Stomach smooth muscle (tissue), 2 donors: Measurements from ENCODE around the gene MACC1.
A peak's percentile ranks its signal among the peaks of the same experiment; 100 is the strongest.

Experiments used
- H3K27ac ChIP-seq: one replicate; pipeline ENCODE4 v1.7.0; 2013; ENCODE audit warnings: mild to moderate bottlenecking, low read length, inconsistent platforms
- H3K27me3 ChIP-seq, 2 donors: one replicate each; pipeline ENCODE4 v1.7.0; 2013; ENCODE audit warnings: low read length in 2 of 2; ENCODE audit not compliant: insufficient read depth in 2 of 2, control insufficient read depth in 1 of 2
- H3K36me3 ChIP-seq, 2 donors: one replicate each; pipeline ENCODE4 v1.7.0; 2013; ENCODE audit warnings: low read length in 2 of 2; ENCODE audit not compliant: control insufficient read depth in 2 of 2, insufficient read depth in 2 of 2
- H3K4me1 ChIP-seq: one replicate; pipeline ENCODE4 v1.7.0; 2013; ENCODE audit warnings: low read length; ENCODE audit not compliant: control insufficient read depth, insufficient read depth
- H3K4me3 ChIP-seq, 2 donors: one replicate each; pipeline ENCODE4 v1.7.0; 2013; ENCODE audit warnings: low read length in 2 of 2
- H3K9ac ChIP-seq, 2 donors: one replicate each; pipeline ENCODE4 v1.7.0; 2013; ENCODE audit warnings: low read length in 2 of 2, mild to moderate bottlenecking in 1 of 2
- H3K9me3 ChIP-seq, 2 donors: one replicate each; pipeline ENCODE4 v1.7.0; 2013; ENCODE audit warnings: low read length in 2 of 2; ENCODE audit not compliant: control insufficient read depth in 2 of 2
- donor health status: healthy.
- donor health status: Pancreatic carcinoma.

MACC1 gene

GRCh38 chr7:20152511-20152910, 64.7 kb downstream of the MACC1 start:
- no peak overlapping the region for H3K4me3 ChIP-seq
- peaks cover 8% of the 10 kb centered on the region for H3K4me1 ChIP-seq
- H3K9me3 ChIP-seq, result no peaks in the 10 kb centered on the region
- no peaks in the 10 kb centered on the region for H3K36me3 ChIP-seq
- H3K27me3 ChIP-seq, result no peaks in the 10 kb centered on the region
- no peak overlapping the region for H3K9ac ChIP-seq
- peak overlapping the region; percentile 50 for H3K27ac ChIP-seq

DNA sequence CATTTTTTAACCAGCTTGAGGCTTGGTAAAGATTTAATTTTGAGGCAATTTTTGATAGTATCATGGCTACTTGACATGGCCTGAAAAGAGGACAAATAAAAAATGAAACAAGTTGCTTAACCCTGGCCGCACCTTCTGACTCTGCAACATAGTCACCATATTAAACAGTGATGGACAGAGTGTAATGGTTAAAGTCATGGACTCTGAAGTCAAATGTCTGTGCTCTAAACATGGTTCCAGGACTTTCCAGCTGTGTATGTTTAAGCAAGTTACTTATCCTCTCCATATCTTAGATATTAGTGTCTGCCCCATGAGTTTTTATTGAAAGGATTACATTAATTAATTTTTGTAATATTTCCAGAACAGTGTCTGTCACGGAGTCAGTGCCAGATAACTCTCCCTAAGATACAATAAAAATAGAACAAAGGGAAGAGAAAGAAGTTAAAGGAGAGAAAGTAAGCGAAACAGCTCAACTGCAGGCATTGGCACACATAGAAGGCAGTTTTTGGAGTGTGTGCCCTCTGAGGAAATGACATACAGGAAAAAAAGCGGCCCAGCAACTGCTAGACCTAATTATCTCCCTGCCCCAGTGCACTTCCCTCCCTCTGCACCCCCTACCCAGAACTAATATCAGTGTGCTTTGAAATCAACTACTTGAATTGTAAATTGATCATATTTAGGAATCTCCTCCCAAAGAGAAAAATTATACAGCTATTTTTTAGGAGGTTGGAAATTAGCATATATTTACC, 65.3 kb downstream of the MACC1 start:
- Histone ChIP-seq H3K27me3 (no peaks in the 10 kb centered on the region), H3K27ac (peak overlapping the region; percentile 50), H3K9me3 (no peaks in the 10 kb centered on the region)

GRCh38 chr7:20146451-20146850, 70.7 kb downstream of the MACC1 start:
- H3K36me3 ChIP-seq, result no peaks in the 10 kb centered on the region
- H3K9me3 ChIP-seq, result no peaks in the 10 kb centered on the region
- no peaks in the 10 kb centered on the region for H3K27me3 ChIP-seq
- H3K4me3 ChIP-seq, result no peak overlapping the region
- no peak overlapping the region for H3K9ac ChIP-seq
- H3K4me1 ChIP-seq, result peaks cover 6% of the 10 kb centered on the region
- H3K27ac ChIP-seq, result peak overlapping the region; percentile 12

More for the DNA sequence above, 65.3 kb downstream of the MACC1 start:
- peak overlapping the region in 1 of 2 donors; percentile 3 for H3K4me3 ChIP-seq
- H3K36me3 ChIP-seq, result no peaks in the 10 kb centered on the region
- H3K9ac ChIP-seq, result no peak overlapping the region
- peaks cover 8% of the 10 kb centered on the region for H3K4me1 ChIP-seq

GRCh38 chr7:20144801-20145200, 72.4 kb downstream of the MACC1 start:
- H3K27me3 ChIP-seq, result no peaks in the 10 kb centered on the region
- no peak overlapping the region for H3K9ac ChIP-seq
- peak overlapping the region in 1 of 2 donors; percentile 40 for H3K4me3 ChIP-seq
- H3K4me1 ChIP-seq, result peaks cover 6% of the 10 kb centered on the region
- peak overlapping the region; percentile 19 for H3K27ac ChIP-seq
- H3K9me3 ChIP-seq, result no peaks in the 10 kb centered on the region
- H3K36me3 ChIP-seq, result no peaks in the 10 kb centered on the region

DNA sequence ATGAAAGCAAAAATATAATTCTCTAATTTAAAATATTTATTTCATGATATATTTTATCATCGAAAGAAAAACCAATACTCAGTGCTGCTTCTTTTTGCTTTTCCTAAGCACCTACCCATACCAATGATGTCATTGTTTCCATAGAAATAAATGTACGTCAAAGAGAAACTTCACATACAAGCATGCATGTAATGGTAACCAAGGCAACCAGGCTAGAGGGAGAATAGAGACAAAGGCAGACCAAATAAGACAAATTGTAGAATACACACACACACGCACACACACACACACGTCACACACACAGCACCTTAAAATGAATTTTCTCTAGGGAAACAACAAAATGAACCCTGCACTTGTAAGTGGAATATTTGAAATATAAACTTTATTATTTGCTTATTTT, 75.5 kb downstream of the MACC1 start:
- Histone ChIP-seq H3K27me3 (no peaks in the 10 kb centered on the region), H3K27ac (no peak overlapping the region), H3K9me3 (no peaks in the 10 kb centered on the region), H3K4me3 (no peak overlapping the region), H3K36me3 (no peaks in the 10 kb centered on the region), H3K4me1 (peaks cover 6% of the 10 kb centered on the region), H3K9ac (no peak overlapping the region)

GRCh38 chr7:20141002-20141345, 76.2 kb downstream of the MACC1 start:
- H3K9me3 ChIP-seq, result no peaks in the 10 kb centered on the region
- H3K27me3 ChIP-seq, result no peaks in the 10 kb centered on the region
- H3K9ac ChIP-seq, result no peak overlapping the region
- peaks cover 6% of the 10 kb centered on the region for H3K4me1 ChIP-seq
- no peak overlapping the region for H3K4me3 ChIP-seq
- no peaks in the 10 kb centered on the region for H3K36me3 ChIP-seq
- no peak overlapping the region for H3K27ac ChIP-seq

DNA sequence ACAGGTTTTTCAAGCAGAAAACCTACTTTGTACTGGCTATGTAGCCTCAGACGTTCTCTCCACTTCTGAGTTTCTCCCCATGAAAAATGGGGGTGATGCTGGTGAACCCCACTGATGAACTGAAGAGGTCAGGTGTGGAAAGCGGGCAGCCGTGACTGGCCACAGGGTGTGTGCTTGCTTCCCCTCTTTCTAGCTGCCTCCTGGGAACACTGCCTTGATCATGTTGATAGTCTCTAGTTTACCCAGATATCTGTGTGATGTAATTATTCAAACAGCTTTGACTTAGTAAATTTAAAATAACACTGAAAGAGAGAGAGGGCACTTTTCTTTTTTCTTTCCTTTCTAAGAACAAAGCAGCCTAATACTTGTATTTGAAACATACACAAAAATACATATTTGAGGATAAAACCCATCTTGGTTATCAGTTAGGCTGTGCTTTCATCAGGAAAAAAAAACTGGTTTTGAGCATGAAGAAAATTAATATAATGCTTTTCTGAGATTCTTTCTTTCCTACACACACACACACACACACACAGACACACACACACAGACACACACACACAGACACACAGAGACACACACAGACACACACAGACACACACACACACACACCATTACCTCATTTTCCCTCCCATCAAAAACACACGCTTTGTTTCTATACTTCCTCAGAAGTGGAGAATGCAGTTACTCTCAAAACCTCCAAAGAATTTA, 76.7 kb downstream of the MACC1 start:
- H3K27ac ChIP-seq, result no peak overlapping the region
- no peak overlapping the region for H3K4me3 ChIP-seq
- H3K27me3 ChIP-seq, result no peaks in the 10 kb centered on the region
- peaks cover 6% of the 10 kb centered on the region for H3K4me1 ChIP-seq
- H3K9ac ChIP-seq, result no peak overlapping the region
- no peaks in the 10 kb centered on the region for H3K36me3 ChIP-seq
- H3K9me3 ChIP-seq, result no peaks in the 10 kb centered on the region

GRCh38 chr7:20136647-20137046, 80.5 kb downstream of the MACC1 start:
- H3K9me3 ChIP-seq, result no peaks in the 10 kb centered on the region
- no peak overlapping the region for H3K4me3 ChIP-seq
- H3K27ac ChIP-seq, result no peak overlapping the region
- no peaks in the 10 kb centered on the region for H3K36me3 ChIP-seq
- no peaks in the 10 kb centered on the region for H3K4me1 ChIP-seq
- no peak overlapping the region for H3K9ac ChIP-seq
- H3K27me3 ChIP-seq, result no peaks in the 10 kb centered on the region

DNA sequence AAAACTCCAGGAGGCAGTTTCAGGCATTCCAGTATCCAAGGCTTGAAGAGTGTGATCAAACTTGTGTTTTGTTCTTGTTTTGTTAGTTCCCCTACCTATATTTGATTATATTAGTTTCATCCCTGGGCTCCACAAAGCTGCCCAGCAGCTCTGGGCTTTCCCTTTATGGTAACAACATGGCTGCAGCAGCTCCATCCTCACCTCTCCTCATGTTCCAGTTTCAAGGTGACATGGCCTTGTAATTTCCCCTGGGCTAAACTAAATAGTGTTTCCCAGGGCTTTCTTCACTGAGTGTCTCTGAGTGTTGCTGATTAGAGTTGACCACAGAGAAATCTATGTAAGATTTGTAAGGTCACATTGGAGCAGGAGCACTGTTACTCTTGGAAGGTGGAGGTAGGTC, 83.4 kb downstream of the MACC1 start:
- Histone ChIP-seq H3K4me3 (no peak overlapping the region), H3K27ac (no peak overlapping the region), H3K4me1 (no peaks in the 10 kb centered on the region), H3K36me3 (no peaks in the 10 kb centered on the region), H3K9ac (no peak overlapping the region), H3K27me3 (no peaks in the 10 kb centered on the region), H3K9me3 (no peaks in the 10 kb centered on the region)

- Histone ChIP-seq H3K36me3 (no peaks in the 10 kb centered on the region), H3K4me1 (no peaks in the 10 kb centered on the region)
These were observed 84.6 kb downstream of the MACC1 start for GRCh38 chr7:20132585-20132984.

GRCh38 chr7:20131776-20132175, 85.4 kb downstream of the MACC1 start:
- H3K9ac ChIP-seq, result no peak overlapping the region
- H3K27ac ChIP-seq, result no peak overlapping the region
- no peaks in the 10 kb centered on the region for H3K27me3 ChIP-seq
- no peaks in the 10 kb centered on the region for H3K9me3 ChIP-seq
- H3K4me1 ChIP-seq, result no peaks in the 10 kb centered on the region
- H3K36me3 ChIP-seq, result no peaks in the 10 kb centered on the region
- no peak overlapping the region for H3K4me3 ChIP-seq

More at GRCh38 chr7:20132585-20132984, 84.6 kb downstream of the MACC1 start:
- no peaks in the 10 kb centered on the region for H3K9me3 ChIP-seq
- H3K4me3 ChIP-seq, result no peak overlapping the region
- H3K27ac ChIP-seq, result no peak overlapping the region
- H3K9ac ChIP-seq, result no peak overlapping the region
- H3K27me3 ChIP-seq, result no peaks in the 10 kb centered on the region
